Anterior cingulate cortex (tissue), 58 donors: ENCODE measurements around the gene NOD2.

Source experiments
- DNase-seq, 58 donors: peaks; one replicate each; lab custom pipeline; 2025; lab: John Stamatoyannopoulos, UW

Gene NOD2

DNA sequence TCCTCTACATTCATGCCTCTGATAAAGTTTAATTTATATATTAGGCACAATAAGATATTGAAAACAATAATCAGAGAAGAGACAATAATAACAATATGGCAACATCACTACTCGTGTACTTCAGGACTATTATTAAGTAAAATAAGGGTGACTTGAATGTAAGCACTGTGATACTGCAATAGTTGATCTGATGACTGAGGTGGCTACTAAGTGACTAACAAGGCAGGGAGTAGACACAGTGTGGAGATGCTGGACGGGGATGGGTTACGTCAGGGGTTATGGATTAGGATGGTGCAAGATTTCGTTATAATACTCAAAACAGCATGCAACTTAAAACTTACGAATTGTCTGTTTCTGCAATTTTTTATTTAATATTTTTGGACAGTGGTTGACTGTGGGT is 81.0 kb downstream of the NOD2 start:
- DNase-seq = no peak

DNA sequence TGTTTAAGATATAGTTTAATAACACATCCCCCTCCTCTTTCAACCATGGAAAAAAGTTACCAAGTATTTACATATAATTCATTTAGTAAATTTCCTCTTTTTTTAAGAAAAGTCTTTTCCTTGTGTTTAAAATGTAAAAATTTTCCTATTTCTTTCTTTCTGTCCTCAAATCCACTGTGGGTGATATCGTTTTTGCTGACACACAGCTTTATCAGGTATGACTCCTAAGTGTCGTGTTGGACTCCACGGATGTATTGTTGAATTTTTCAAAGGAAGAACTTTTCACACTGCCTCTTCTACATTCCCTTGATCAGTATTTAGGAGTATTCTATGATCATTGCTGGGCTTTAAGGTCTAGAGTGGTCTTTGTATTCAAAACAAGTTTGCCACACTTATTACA is 81.6 kb downstream of the NOD2 start:
- no peak for DNase-seq

DNA sequence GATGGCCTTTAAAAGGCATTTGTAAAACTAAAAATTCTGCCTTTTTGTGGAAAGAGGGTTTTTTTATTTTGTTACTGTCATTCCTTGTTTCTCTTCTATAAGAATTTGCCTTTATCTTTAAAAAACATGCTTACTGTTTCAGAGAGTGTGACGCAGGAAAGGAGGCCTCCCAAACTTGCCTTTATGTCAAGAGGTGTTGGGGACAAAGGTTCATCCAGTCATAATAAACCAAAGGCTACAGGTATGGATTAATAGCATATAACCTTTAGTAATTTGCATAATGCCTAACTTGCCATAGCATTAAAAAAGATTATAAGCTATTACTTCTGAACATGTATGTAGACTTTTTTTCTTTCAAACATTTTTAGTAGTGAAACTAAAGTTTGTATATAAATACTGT is 82.6 kb downstream of the NOD2 start:
- no peak for DNase-seq

DNA sequence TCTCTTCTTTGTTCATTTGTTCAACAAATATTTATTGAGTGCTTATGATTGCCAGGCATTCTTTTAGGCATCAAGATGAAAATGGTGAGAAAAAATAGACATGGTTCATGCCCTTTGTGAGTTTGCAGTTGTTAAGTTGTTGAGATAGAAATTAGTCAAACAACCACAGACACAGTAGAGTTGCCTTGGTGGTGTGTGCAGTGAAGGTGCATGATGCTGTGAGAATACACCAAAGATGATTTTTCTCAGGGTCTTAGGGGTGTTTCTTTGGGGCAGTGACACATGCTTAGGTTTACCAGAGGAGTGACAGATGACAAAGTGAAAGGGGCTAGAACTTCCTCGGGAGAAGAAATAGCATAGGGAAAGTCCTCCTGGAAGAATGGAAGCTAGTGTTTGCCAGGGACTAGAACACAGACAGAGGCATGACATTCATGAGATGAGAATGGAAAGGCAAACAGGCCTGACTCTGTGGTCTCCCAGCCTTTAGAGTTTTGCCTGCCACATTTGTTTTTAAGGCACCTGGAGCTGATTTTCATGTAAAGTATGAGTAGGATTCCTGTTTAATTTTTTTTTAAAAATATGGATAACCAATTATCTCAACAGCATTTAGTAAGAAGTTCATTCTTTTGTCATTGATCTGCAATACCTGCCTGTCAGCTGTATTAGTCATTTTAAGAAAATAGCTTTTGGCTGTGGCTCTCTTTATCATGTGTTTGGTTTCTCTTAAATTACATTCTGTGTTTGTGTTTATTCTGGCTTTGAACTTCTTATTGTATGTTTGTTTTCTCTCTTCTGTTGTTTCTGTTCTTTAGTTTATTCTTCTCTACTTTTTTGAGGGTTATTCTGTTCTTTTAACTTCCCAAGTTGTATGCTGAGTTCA is 85.1 kb downstream of the NOD2 start:
- no peak for DNase-seq

DNA sequence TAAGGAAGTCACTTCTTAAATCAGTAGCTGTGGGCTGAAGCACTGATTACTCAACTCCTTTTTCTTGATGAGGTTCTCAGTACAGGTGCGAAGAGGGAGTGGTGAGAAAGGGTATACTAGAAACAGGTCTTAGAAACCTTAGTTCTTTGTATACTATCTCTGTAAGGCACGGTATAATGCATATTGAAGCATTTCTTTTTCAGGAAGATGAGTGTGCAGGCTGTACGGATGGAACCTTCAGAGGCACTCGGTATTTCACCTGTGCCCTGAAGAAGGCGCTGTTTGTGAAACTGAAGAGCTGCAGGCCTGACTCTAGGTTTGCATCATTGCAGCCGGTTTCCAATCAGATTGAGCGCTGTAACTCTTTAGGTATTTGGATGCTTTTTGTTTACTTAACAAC is 87.6 kb downstream of the NOD2 start:
- no peak for DNase-seq

DNA sequence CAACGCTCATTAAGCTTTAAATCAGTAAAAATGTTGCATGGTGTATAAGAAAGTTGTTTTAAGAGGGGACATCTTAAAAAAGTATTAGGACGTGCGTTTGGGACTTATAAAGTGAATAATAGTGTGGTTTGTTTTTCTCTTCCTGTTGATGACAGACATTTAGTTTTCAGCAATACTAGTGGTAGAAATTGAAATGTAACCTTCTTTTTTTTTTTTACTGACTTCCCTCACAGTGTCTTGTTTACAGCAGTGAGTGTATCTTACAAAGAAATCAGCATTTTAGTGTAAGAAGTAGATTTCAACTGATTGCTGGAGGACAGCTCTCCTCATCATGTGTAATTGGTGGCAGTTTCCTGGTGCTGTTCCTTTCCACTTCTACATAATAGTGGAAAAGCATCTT is 88.1 kb downstream of the NOD2 start:
- no peak for DNase-seq
